Sigmoid colon (tissue), 7 donors: ENCODE data around the gene SGPL1. TPM values are rescaled to one million over a fixed set of nuclear protein-coding genes. Genes with fewer than 3 reads are reported as not detected.

Experiments
- DNase-seq: peaks from one replicate; pipeline ENCODE4 v3.0.0-alpha.2; 2019
- H3K27ac ChIP-seq, 4 donors: fragments of 200-600 bp; sonication (generic); one replicate each; pipeline ENCODE4 v1.5.1; 2016 to 2019; ENCODE audit warnings: mild to moderate bottlenecking in 1 of 4
- H3K27me3 ChIP-seq, 3 donors: fragments of 200-600 bp; sonication (generic); one replicate each; pipeline ENCODE4 v1.5.1; 2019; ENCODE audit warnings: mild to moderate bottlenecking in 1 of 3
- H3K36me3 ChIP-seq, 4 donors: fragments of 200-600 bp; sonication (generic); one replicate each; pipeline ENCODE4 v1.5.1; 2016 to 2019
- H3K4me1 ChIP-seq, 4 donors: fragments of 200-600 bp; sonication (generic); one replicate each; pipeline ENCODE4 v1.5.1; 2017 to 2019
- H3K4me3 ChIP-seq, 4 donors: fragments of 200-600 bp; sonication (generic); one replicate each; pipeline ENCODE4 v1.5.1; 2017 to 2019; ENCODE audit warnings: mild to moderate bottlenecking in 2 of 4, moderate library complexity in 1 of 4
- H3K9me3 ChIP-seq, 4 donors: fragments of 200-600 bp in 3 of 4; sonication (generic) in 3 of 4; one replicate each; pipeline versions ENCODE4 v1.5.1 to v1.6.1; 2013 to 2019
- EP300 ChIP-seq, 4 donors: sonication (generic); formaldehyde crosslinking; IDR thresholded peaks; one replicate each; pipeline ENCODE4 v1.6.1; 2017; ENCODE audit warnings: antibody characterized with exemption in 4 of 4
- POLR2A ChIP-seq, 2 donors: fragments of 450-650 bp; IDR thresholded peaks; one replicate each; pipeline ENCODE4 v1.6.1; 2016; ENCODE audit warnings: antibody characterized with exemption in 2 of 2, mild to moderate bottlenecking in 2 of 2, moderate library complexity in 2 of 2
- POLR2AphosphoS5 ChIP-seq, 4 donors: sonication (generic); formaldehyde crosslinking; IDR thresholded peaks; one replicate each; pipeline ENCODE4 v1.6.1; 2017; ENCODE audit warnings: antibody characterized with exemption in 4 of 4
- WGBS, 2 donors: extraction: QIAGEN DNeasy Blood & Tissue Kit; methylation state at CpG; one replicate each; pipeline ENCODE4 v1.1.7; 2013; 5-methylcytosine and 5-hydroxymethylcytosine counted together
- intact Hi-C: fragments of 100-400 bp; cut with DNase I; formaldehyde crosslinking; loops from one replicate; pipeline ENCODE4 v1.15.1; 2023
- polyA plus RNA-seq, 3 donors: library from polyadenylated mRNA; stranded (reverse); fragments of 200-250 nt; gene quantifications; one replicate each; pipeline ENCODE4 v1.2.3, GENCODE V29; 2013
- total RNA-seq, 4 donors: library from RNA; depleted of rRNA; stranded (reverse); fragments of >200 nt; gene quantifications; one replicate each; pipeline ENCODE4 v1.1.0, GENCODE V29; 2016
- TF ChIP-seq, protein P1 (sequence below), 4 experiments: fragments of 450-650 bp in 3 of 4; fragments of 200-600 bp in 1 of 4; IDR thresholded peaks; one replicate each; pipeline ENCODE4 v1.5.1; 2016 to 2019; ENCODE audit warnings: antibody characterized with exemption in 4 of 4, mild to moderate bottlenecking in 3 of 4, moderate library complexity in 2 of 4
- donor health status: healthy with polysubstance abuse.
- donor health status: Bipolar disorder and iron deficiency.
- donor health status: healthy.

The SGPL1 gene
- total and polyA plus RNA-seq, 7 donors = 6.0 to 22.2 (median 20.1) TPM

- TF ChIP-seq POLR2A (IDR thresholded peaks at IDR 0.05) = no peak
- TF ChIP-seq, protein P1, sequence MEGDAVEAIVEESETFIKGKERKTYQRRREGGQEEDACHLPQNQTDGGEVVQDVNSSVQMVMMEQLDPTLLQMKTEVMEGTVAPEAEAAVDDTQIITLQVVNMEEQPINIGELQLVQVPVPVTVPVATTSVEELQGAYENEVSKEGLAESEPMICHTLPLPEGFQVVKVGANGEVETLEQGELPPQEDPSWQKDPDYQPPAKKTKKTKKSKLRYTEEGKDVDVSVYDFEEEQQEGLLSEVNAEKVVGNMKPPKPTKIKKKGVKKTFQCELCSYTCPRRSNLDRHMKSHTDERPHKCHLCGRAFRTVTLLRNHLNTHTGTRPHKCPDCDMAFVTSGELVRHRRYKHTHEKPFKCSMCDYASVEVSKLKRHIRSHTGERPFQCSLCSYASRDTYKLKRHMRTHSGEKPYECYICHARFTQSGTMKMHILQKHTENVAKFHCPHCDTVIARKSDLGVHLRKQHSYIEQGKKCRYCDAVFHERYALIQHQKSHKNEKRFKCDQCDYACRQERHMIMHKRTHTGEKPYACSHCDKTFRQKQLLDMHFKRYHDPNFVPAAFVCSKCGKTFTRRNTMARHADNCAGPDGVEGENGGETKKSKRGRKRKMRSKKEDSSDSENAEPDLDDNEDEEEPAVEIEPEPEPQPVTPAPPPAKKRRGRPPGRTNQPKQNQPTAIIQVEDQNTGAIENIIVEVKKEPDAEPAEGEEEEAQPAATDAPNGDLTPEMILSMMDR (IDR thresholded peaks at IDR 0.05) = no peak
- no peaks in the 10 kb centered on the region for H3K4me1 ChIP-seq
- no peaks in the 10 kb centered on the region for H3K9me3 ChIP-seq
- no peak overlapping the region for H3K4me3 ChIP-seq
- H3K27ac ChIP-seq = no peak overlapping the region
- WGBS, 2 donors = 65 to 78% methylated on average over 14 of the region's 14 CpGs
- no peak for DNase-seq
- intact Hi-C loops = no loop called here
- H3K27me3 ChIP-seq = no peaks in the 10 kb centered on the region
- no peaks in the 10 kb centered on the region for H3K36me3 ChIP-seq
Measured at GRCh38 chr10:70774810-70775678, 40.7 kb upstream of the SGPL1 start.

- no peaks in the 10 kb centered on the region for H3K4me1 ChIP-seq
- no peaks in the 10 kb centered on the region for H3K27me3 ChIP-seq
- no peaks in the 10 kb centered on the region for H3K36me3 ChIP-seq
- H3K4me3 ChIP-seq = no peak overlapping the region
- H3K27ac ChIP-seq = no peak overlapping the region
- no peak for DNase-seq
- no peak for TF ChIP-seq POLR2A (IDR thresholded peaks at IDR 0.05)
- intact Hi-C loops = no loop called here
- H3K9me3 ChIP-seq = no peaks in the 10 kb centered on the region
- 89 to 94% methylated on average over 13 of the region's 13 CpGs for WGBS, 2 donors
Measured at GRCh38 chr10:70775679-70776454, 39.9 kb upstream of the SGPL1 start.

GRCh38 chr10:70776455-70777005, 39.2 kb upstream of the SGPL1 start:
- Histone ChIP-seq H3K27me3 (no peaks in the 10 kb centered on the region), H3K4me1 (no peaks in the 10 kb centered on the region), H3K27ac (no peak overlapping the region), H3K36me3 (no peaks in the 10 kb centered on the region), H3K4me3 (no peak overlapping the region), H3K9me3 (no peaks in the 10 kb centered on the region)
- WGBS, 2 donors = 89 to 95% methylated on average over 11 of the region's 11 CpGs
- no peak for DNase-seq
- intact Hi-C loops = no loop called here
- TF ChIP-seq POLR2A (IDR thresholded peaks at IDR 0.05) (no peak), EP300 (IDR thresholded peaks at IDR 0.05) (no peak), POLR2AphosphoS5 (IDR thresholded peaks at IDR 0.05) (no peak)
- TF ChIP-seq, protein P1 (IDR thresholded peaks at IDR 0.05) = no peak

GRCh38 chr10:70777063-70777875, 38.5 kb upstream of the SGPL1 start:
- no peaks in the 10 kb centered on the region for H3K27me3 ChIP-seq
- TF ChIP-seq POLR2A (IDR thresholded peaks at IDR 0.05) (no peak), EP300 (IDR thresholded peaks at IDR 0.05) (no peak), POLR2AphosphoS5 (IDR thresholded peaks at IDR 0.05) (no peak)
- no peak overlapping the region for H3K27ac ChIP-seq
- no peak for DNase-seq
- intact Hi-C loops = no loop called here
- H3K4me3 ChIP-seq = no peak overlapping the region
- no peaks in the 10 kb centered on the region for H3K36me3 ChIP-seq
- H3K9me3 ChIP-seq = no peaks in the 10 kb centered on the region
- no peaks in the 10 kb centered on the region for H3K4me1 ChIP-seq
- 87 to 93% methylated on average over 18 of the region's 18 CpGs for WGBS, 2 donors

DNA sequence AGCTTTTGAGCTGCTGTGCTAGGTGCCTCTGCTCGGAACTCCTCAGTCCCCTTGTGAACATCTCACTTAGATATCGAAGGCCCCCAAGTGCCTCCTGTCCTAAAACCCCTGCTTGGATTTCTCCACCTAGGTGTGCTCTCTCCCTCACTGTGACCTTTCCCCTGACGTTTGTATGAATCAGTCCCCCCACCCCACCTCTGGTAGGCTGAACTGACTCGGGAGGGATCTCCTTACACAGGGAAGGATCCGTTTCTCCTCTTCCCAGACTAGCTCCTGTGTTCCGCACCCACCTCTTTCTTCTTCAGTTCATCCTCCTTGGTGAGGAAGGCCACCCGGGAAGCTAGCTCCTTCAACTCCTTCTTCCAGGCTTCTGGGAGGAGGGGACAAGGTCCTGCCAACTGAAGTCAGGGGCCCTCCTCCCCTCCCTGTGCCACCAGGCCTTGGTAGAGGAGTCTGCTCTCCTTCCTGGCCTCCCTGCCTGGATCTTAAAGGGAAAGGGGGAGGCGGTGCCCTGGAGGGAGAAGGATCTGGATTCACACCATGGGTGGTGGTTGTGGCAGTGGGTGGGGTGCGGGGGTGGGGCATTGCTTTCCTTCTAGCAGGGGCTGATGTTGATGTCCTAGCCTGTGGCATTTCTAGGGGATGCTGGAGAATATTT, 37.4 kb upstream of the SGPL1 start:
- Histone ChIP-seq H3K9me3 (no peaks in the 10 kb centered on the region), H3K27me3 (no peaks in the 10 kb centered on the region), H3K27ac (no peak overlapping the region), H3K4me1 (no peaks in the 10 kb centered on the region), H3K36me3 (no peaks in the 10 kb centered on the region), H3K4me3 (no peak overlapping the region)
- WGBS, 2 donors = 78 to 85% methylated on average over 9 of the region's 9 CpGs
- no peak for DNase-seq
- TF ChIP-seq POLR2AphosphoS5 (IDR thresholded peaks at IDR 0.05) (no peak), POLR2A (IDR thresholded peaks at IDR 0.05) (no peak), EP300 (IDR thresholded peaks at IDR 0.05) (no peak)
- TF ChIP-seq, protein P1 (IDR thresholded peaks at IDR 0.05) = no peak
- intact Hi-C loops = no loop called here
